Thoracic aorta (tissue), 2 donors: Measurements from ENCODE around the gene ZNF738. TPM values are rescaled to one million over a fixed set of nuclear protein-coding genes. Genes with fewer than 3 reads are reported as not detected.

Source experiments
- ATAC-seq: fragments of 150-250 bp; one replicate; pipeline ENCODE4 v1.8.0; 2017; ENCODE audit warnings: low read depth; ENCODE audit not compliant: insufficient number of reproducible peaks, low FRiP score
- DNase-seq: peaks from one replicate; pipeline ENCODE4 v3.0.0-alpha.2; 2020; ENCODE audit warnings: low spot score
- H3K27ac ChIP-seq, 2 donors: fragments of 200-600 bp; sonication (generic); 1 replicate in 1 of 2; 2 replicates in 1 of 2; pipeline ENCODE4 v1.5.1; 2016; ENCODE audit warnings: mild to moderate bottlenecking in 2 of 2, moderate library complexity in 2 of 2
- H3K27me3 ChIP-seq: fragments of 200-600 bp; sonication (generic); replicated peaks from 2 replicates; pipeline ENCODE4 v1.6.0; 2016; ENCODE audit warnings: mild to moderate bottlenecking; ENCODE audit not compliant: insufficient read depth
- H3K36me3 ChIP-seq: fragments of 200-600 bp; sonication (generic); one replicate; pipeline ENCODE4 v1.5.1; 2016
- H3K4me1 ChIP-seq, 2 donors: fragments of 200-600 bp; sonication (generic); 1 replicate in 1 of 2; 2 replicates in 1 of 2; pipeline versions ENCODE4 v1.5.1 to v1.6.0; 2016; ENCODE audit warnings: low read depth in 2 of 2, mild to moderate bottlenecking in 1 of 2; ENCODE audit not compliant: control insufficient read depth in 1 of 2
- H3K4me3 ChIP-seq: fragments of 200-600 bp; sonication (generic); 2 replicates; pipeline ENCODE4 v1.5.1; 2016; ENCODE audit warnings: mild to moderate bottlenecking
- H3K9me3 ChIP-seq: fragments of 200-600 bp; sonication (generic); 2 replicates; pipeline ENCODE4 v1.5.1; 2016
- total RNA-seq, 2 donors: library from RNA; depleted of rRNA; stranded (reverse); fragments of >200 nt; gene quantifications; one replicate each; pipeline versions ENCODE4 v1.1.0 to v1.2.3, GENCODE V29; 2016
- TF ChIP-seq, protein P1 (sequence below): fragments of 200-600 bp; sonication (generic); IDR thresholded peaks from one replicate; pipeline ENCODE4 v1.5.1; 2019; ENCODE audit warnings: antibody characterized with exemption

Gene ZNF738
- total RNA-seq, 2 donors from 2014 or later, result 3.2 to 4.2 TPM

DNA sequence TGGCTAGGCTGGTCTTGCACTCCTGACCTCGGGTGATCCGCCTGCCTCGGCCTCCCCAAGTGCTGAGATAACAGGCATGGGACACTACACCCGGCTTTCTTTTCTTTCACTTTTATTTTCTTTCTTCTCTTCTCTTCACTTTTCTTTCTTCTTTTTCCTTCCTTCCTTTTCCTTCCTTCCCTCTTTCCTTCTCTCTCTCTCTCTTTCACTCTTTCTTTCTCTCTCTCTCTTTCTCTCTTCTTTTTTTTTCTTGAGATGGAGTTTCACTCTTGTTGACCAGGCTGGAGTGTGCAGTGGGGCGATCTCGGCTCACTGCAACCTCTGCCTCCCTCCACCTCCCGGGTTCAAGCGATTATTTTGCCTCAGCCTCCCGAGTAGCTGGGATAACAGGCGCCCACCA, 37.3 kb downstream of the ZNF738 start:
- DNase-seq, result no peak
- Histone ChIP-seq H3K36me3 (no peaks in the 10 kb centered on the region), H3K4me3 (no peak overlapping the region), H3K4me1 (peaks cover 28 to 30% of the 10 kb centered on the region in 2 donors), H3K27ac (no peak overlapping the region), H3K27me3 (no peaks in the 10 kb centered on the region), H3K9me3 (no peaks in the 10 kb centered on the region)
- ATAC-seq, result no peak
- TF ChIP-seq, protein P1, sequence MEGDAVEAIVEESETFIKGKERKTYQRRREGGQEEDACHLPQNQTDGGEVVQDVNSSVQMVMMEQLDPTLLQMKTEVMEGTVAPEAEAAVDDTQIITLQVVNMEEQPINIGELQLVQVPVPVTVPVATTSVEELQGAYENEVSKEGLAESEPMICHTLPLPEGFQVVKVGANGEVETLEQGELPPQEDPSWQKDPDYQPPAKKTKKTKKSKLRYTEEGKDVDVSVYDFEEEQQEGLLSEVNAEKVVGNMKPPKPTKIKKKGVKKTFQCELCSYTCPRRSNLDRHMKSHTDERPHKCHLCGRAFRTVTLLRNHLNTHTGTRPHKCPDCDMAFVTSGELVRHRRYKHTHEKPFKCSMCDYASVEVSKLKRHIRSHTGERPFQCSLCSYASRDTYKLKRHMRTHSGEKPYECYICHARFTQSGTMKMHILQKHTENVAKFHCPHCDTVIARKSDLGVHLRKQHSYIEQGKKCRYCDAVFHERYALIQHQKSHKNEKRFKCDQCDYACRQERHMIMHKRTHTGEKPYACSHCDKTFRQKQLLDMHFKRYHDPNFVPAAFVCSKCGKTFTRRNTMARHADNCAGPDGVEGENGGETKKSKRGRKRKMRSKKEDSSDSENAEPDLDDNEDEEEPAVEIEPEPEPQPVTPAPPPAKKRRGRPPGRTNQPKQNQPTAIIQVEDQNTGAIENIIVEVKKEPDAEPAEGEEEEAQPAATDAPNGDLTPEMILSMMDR, result no peak

DNA sequence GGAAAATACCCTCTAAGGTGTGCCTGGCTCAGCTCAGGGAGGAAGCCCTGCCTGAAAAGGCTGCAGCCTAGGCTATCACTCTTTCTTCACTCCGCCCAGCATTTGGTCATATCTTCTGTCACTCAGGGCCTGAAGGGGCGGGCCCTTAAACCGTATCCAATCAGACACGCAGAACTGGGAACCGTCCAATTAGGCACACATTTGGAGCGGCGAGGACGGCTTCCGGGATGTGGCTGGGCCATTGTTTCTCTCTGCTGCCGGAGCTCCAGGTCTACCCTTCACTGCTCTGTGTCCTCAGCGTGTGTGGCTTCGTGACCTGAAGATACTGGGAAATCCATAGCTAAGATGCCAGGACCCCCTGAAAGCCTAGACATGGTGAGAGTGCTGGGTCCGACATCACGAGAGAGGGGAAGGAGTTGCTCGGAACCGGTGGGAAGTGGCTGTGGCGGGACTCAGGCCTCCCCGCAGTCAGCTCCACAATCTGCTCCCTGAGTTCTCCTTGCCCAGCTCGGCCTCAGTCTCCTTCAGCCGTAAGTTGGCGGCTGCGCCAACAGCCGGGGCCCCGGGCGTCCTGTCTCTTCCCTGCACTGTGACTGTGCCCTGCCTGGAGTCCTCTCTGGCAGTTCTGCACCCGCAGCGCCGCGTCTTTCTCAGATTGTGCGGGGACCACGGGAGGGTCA, 38.2 kb downstream of the ZNF738 start, which contains the start of gene ZNF493:
ZNF493 (plus strand) TSS at position 241 of the 680 bp plus-strand sequence; CDS start at position 346, 105 bp downstream.
- TF ChIP-seq, protein P1, result no peak

DNA sequence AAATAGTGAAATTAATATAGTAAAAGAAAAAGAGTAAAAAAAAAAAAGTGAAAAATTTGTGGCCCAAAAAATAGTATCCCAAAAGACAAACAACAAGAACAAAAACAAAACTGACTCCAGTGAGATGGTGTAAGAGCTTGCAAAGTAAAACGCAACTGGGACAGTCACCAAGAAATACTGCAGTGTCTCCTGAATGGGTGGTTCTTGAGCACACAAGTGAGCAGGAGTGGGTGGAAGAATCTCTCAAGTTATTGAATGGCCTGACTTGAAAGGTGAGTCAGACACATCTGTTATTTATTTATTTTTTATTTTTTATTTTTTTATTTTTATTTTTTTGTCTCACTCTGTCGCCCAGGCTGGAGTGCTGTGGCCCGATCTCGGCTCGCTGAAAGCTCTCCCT, 40.1 kb downstream of the ZNF738 start:
- Histone ChIP-seq H3K4me3 (no peak overlapping the region), H3K27ac (no peak overlapping the region), H3K27me3 (no peaks in the 10 kb centered on the region), H3K4me1 (peaks cover 29 to 31% of the 10 kb centered on the region in 2 donors), H3K36me3 (no peaks in the 10 kb centered on the region), H3K9me3 (no peaks in the 10 kb centered on the region)
- no peak for DNase-seq
- TF ChIP-seq, protein P1, result no peak
- no peak for ATAC-seq

More for the DNA sequence above, 38.2 kb downstream of the ZNF738 start, which contains the start of gene ZNF493:
- peak; percentile 90 for DNase-seq
- ATAC-seq, result peak; percentile 100
- H3K4me1 ChIP-seq, result peaks cover 29 to 31% of the 10 kb centered on the region in 2 donors
- H3K27me3 ChIP-seq, result no peaks in the 10 kb centered on the region
- H3K4me3 ChIP-seq, result peak within 1 kb of the TSS; percentile 86
- no peaks in the 10 kb centered on the region for H3K36me3 ChIP-seq
- no peaks in the 10 kb centered on the region for H3K9me3 ChIP-seq
- H3K27ac ChIP-seq, result peak within 1 kb of the TSS; percentile 84 to 86

DNA sequence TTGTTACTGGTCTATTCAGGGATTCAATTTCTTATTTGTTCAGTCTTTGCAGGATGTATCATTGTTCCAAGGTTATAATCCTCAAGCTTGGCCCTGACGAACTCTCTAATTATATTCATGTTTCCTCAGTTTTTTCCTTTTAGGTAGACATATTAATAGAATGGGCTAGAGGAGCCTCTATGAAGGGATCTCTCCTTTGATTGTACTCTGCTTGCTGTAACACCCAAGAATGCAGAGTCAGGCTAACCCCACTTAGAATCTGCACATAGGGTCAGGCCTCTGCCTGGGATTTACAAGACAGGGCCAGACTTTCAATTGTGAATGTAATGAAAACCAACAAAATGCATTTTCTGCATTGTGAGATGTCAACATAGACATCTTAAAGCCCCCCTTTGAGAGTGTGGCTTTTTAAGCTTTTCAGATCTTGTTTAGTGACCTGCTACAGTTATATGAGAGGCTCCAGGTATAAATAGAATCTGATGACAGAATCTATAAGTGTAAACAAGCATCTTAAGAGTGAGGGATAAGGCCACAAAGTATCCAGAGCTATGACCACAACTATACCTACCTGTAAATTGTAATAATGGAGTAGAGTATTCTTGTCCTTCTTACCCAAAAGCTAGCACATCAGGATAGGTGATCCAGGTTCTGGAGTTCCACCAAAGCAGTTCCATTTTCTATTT, 43.6 kb downstream of the ZNF738 start:
- TF ChIP-seq, protein P1, result no peak
- DNase-seq (no peak), ATAC-seq (no peak)
- H3K9me3 ChIP-seq, result no peaks in the 10 kb centered on the region
- peaks cover 3% of the 10 kb centered on the region for H3K36me3 ChIP-seq
- no peaks in the 10 kb centered on the region for H3K27me3 ChIP-seq
- H3K27ac ChIP-seq, result no peak overlapping the region
- no peak overlapping the region for H3K4me3 ChIP-seq
- peaks cover 26 to 31% of the 10 kb centered on the region in 2 donors for H3K4me1 ChIP-seq

DNA sequence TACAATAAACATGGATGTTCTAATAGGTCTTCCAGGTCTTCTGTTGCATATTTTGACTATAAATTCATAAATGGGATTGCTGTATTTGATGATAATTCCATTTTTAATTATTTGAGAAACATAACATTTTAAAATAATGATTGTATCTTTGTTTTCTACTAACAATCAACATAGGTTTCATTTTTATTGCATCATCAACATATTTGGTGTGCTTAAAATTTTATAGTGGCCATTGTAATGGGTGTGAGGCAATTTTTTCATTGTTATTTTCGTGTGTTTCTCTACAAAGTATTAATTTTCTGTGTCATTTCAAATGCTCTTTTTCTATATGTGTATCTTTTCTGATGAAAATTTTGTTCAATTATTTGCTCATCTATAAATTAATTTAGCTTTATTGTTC, 51.4 kb downstream of the ZNF738 start:
- DNase-seq, result no peak
- Histone ChIP-seq H3K27me3 (no peaks in the 10 kb centered on the region), H3K36me3 (peaks cover 23% of the 10 kb centered on the region)

More for the DNA sequence above, 51.4 kb downstream of the ZNF738 start:
- H3K9me3 ChIP-seq, result no peaks in the 10 kb centered on the region
- H3K27ac ChIP-seq, result no peak overlapping the region
- no peak overlapping the region for H3K4me3 ChIP-seq
- no peaks in the 10 kb centered on the region for H3K4me1 ChIP-seq
- no peak for ATAC-seq
- TF ChIP-seq, protein P1, result no peak
